Stimulated activated CD8-positive, alpha-beta memory T cell treated with anti-CD3 and anti-CD28 coated beads, Interleukin-12 subunit alpha, Interleukin-12 subunit beta, amount 100 ng/mL, for 24 hours (primary cell): Measurements from ENCODE around the gene RNF138.
A peak's percentile ranks its signal among the peaks of the same experiment; 100 is the strongest.
"Not testable (repeated sequence)": the region's sequence is repeated elsewhere in the genome, so short reads cannot be mapped to it uniquely, and the experiment has no call there.

Source experiments
- DNase-seq: peaks from one replicate; pipeline ENCODE4 v3.0.0-alpha.2; 2020; ENCODE audit errors: extremely low read depth

The RNF138 gene

GRCh38 chr18:32095192-32095899 is 3.7 kb downstream of the RNF138 start:
- DNase-seq = no peak

- no peak for DNase-seq
Measured at GRCh38 chr18:32095900-32096229, 4.2 kb downstream of the RNF138 start.

GRCh38 chr18:32096946-32097345 is 5.3 kb downstream of the RNF138 start:
- no peak for DNase-seq

- DNase-seq = no peak
Measured at GRCh38 chr18:32104516-32104915, 12.8 kb downstream of the RNF138 start.

- DNase-seq = no peak
Measured at GRCh38 chr18:32110005-32110404, 18.3 kb downstream of the RNF138 start.

GRCh38 chr18:32111706-32112105 is 20.0 kb downstream of the RNF138 start:
- no peak for DNase-seq

- no peak for DNase-seq
Measured at GRCh38 chr18:32112826-32113225, 21.2 kb downstream of the RNF138 start.

GRCh38 chr18:32114293-32114942 is 22.7 kb downstream of the RNF138 start:
- no peak for DNase-seq

- DNase-seq = no peak
Measured at GRCh38 chr18:32122039-32122438, 30.4 kb downstream of the RNF138 start.

- DNase-seq = no peak
Measured at GRCh38 chr18:32126538-32126937, 34.9 kb downstream of the RNF138 start.

- DNase-seq = no peak
Measured at GRCh38 chr18:32135625-32136024, 44.0 kb downstream of the RNF138 start.

GRCh38 chr18:32138332-32138982 is 46.8 kb downstream of the RNF138 start:
- no peak for DNase-seq

GRCh38 chr18:32139835-32140283 is 48.2 kb downstream of the RNF138 start:
- no peak for DNase-seq

GRCh38 chr18:32148185-32148870 is 56.7 kb downstream of the RNF138 start:
- no peak for DNase-seq

GRCh38 chr18:32152705-32153448 is 61.2 kb downstream of the RNF138 start:
- no peak for DNase-seq

- no peak for DNase-seq
Measured at GRCh38 chr18:32156855-32157254, 65.2 kb downstream of the RNF138 start.

GRCh38 chr18:32157580-32157979 is 65.9 kb downstream of the RNF138 start:
- DNase-seq = no peak

- peak; percentile 20 for DNase-seq
Measured at GRCh38 chr18:32158108-32158624, 66.5 kb downstream of the RNF138 start.

GRCh38 chr18:32158631-32159030 is 67.0 kb downstream of the RNF138 start:
- DNase-seq = not testable (repeated sequence)

- no peak for DNase-seq
Measured at GRCh38 chr18:32160547-32160946, 68.9 kb downstream of the RNF138 start.

GRCh38 chr18:32167980-32168730 is 76.5 kb downstream of the RNF138 start:
- DNase-seq = no peak
